SK-MEL-5 (cell line): Measurements from ENCODE around the gene ANXA2R. TPM values are rescaled to one million over a fixed set of nuclear protein-coding genes. Genes with fewer than 3 reads are reported as not detected.
"Not testable (repeated sequence)": the region's sequence is repeated elsewhere in the genome, so short reads cannot be mapped to it uniquely, and the experiment has no call there.

Experiments used
- DNase-seq: peaks from one replicate; pipeline ENCODE4 v3.0.0-alpha.2; 2016; ENCODE audit warnings: low read depth, low spot score
- in situ Hi-C: cut with HindIII; loops from 2 replicates; pipeline ENCODE4 v1.10.0; 2016; ENCODE audit warnings: low sequenced_read_pairs, high pct_unique_total_duplicates, low pct_unique_long_range_greater_than_20kb
- total RNA-seq: library from RNA; depleted of rRNA; stranded (reverse); fragments of >200 nt; shearing (Covaris generic); gene quantifications from 2 replicates; pipeline ENCODE4 v1.2.3, GENCODE V29; 2014

ANXA2R gene
- total RNA-seq, 1 experiment from 2014 or later, result 0.45 TPM

GRCh38 chr5:43065387-43065947 lies 25.3 kb upstream of the ANXA2R start:
- in situ Hi-C loops, result no loop called here
- DNase-seq, result peak; percentile 51

GRCh38 chr5:43063721-43064171 lies 23.6 kb upstream of the ANXA2R start:
- in situ Hi-C loops, result no loop called here
- DNase-seq, result no peak

- in situ Hi-C loops, result no loop called here
- DNase-seq, result no peak
These were observed 21.4 kb upstream of the ANXA2R start for GRCh38 chr5:43061352-43062075.

GRCh38 chr5:43060020-43060419 lies 19.9 kb upstream of the ANXA2R start:
- in situ Hi-C loops, DNase-seq: not testable (repeated sequence)

- DNase-seq, in situ Hi-C loops: not testable (repeated sequence)
These were observed 15.0 kb upstream of the ANXA2R start for GRCh38 chr5:43055098-43055497.

GRCh38 chr5:43051684-43052083 lies 11.6 kb upstream of the ANXA2R start:
- no peak for DNase-seq
- in situ Hi-C loops, result no loop called here

GRCh38 chr5:43050384-43050783 lies 10.3 kb upstream of the ANXA2R start:
- in situ Hi-C loops, result no loop called here
- no peak for DNase-seq

GRCh38 chr5:43049236-43049635 lies 9.1 kb upstream of the ANXA2R start:
- no peak for DNase-seq
- in situ Hi-C loops, result no loop called here

- in situ Hi-C loops, result no loop called here
- DNase-seq, result no peak
These were observed 6.4 kb upstream of the ANXA2R start for GRCh38 chr5:43046474-43046873.

GRCh38 chr5:43045236-43045635 lies 5.1 kb upstream of the ANXA2R start:
- in situ Hi-C loops, result no loop called here
- DNase-seq, result no peak

- DNase-seq, result no peak
- in situ Hi-C loops, result no loop called here
These were observed 4.2 kb upstream of the ANXA2R start for GRCh38 chr5:43044181-43044914.

- no peak for DNase-seq
- in situ Hi-C loops, result no loop called here
These were observed 3.3 kb upstream of the ANXA2R start for GRCh38 chr5:43043400-43043756.

GRCh38 chr5:43042626-43043399 lies 2.7 kb upstream of the ANXA2R start:
- DNase-seq, result peak; percentile 87
- in situ Hi-C loops, result no loop called here

- no peak for DNase-seq
- in situ Hi-C loops, result no loop called here
These were observed 2.1 kb upstream of the ANXA2R start for GRCh38 chr5:43042176-43042625.

GRCh38 chr5:43041669-43042175 lies 1.6 kb upstream of the ANXA2R start:
- in situ Hi-C loops, result no loop called here
- DNase-seq, result peak; percentile 78

- in situ Hi-C loops, result no loop called here
- peak; percentile 74 for DNase-seq
These were observed 1.1 kb upstream of the ANXA2R start for GRCh38 chr5:43041110-43041668.

- in situ Hi-C loops, result no loop called here
- DNase-seq, result peak; percentile 86
These were observed 440 bp downstream of the ANXA2R start for GRCh38 chr5:43039471-43040286.
